Astrocyte (in vitro differentiated cells and primary cell): Measurements from ENCODE around the gene PRKCH.

Experiments used
- EZH2 ChIP-seq: IDR thresholded peaks from 2 replicates; pipeline ENCODE4 v1.6.1; 2012; ENCODE audit warnings: mild to moderate bottlenecking, low read length, inconsistent platforms; ENCODE audit not compliant: insufficient read depth
- TF ChIP-seq, protein P1 (sequence below): IDR thresholded peaks from 2 replicates; pipeline ENCODE4 v1.5.1; 2011; ENCODE audit warnings: low read depth, mild to moderate bottlenecking, inconsistent platforms, low read length, moderate library complexity; ENCODE audit not compliant: insufficient read depth

DNA sequence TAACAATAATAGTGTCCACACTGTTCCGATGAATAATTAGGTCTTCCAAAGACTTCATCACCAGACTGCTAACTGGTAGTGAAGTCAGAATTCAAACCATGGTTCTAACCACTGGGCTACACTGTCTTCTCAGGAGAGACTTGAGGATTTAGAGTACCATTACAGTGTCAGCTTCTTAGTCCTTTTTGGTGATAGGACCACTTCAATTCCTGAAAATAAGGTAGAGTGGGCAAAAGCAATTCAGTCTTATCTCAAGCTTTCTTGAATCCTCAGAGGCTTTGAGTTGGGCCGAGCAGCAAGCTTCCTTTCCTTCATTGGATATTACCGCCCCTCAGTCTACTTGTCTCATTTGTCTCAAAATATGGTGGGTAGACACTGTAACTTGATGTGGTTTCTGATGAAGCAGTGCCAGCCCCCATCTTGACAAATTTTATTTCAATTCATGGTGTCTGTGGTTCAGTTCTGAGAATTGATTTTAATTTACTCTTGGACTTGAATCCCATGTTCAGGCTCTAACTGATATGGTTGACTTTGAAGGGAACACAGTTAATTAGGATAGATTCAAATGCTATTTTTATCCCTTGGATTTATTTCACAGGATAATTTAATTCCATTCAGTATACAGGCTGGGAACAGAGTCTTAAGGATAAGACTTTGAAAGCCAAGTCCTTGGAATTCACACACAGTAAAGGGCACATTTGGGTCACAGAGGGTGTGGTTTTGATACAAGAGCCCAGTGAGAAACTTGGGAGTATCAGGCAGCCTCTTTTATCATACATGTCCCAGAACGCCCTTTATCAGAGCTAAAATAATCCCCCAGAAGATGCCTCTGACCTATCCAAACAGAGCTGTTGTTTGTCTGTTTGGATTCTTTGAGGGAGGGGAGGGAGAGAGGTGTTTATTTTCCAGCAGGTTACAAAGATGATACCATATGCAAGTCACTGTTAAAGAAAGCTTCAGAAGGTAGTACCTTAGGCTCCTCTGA is 167.3 kb downstream of the PRKCH start:
- TF ChIP-seq, protein P1, sequence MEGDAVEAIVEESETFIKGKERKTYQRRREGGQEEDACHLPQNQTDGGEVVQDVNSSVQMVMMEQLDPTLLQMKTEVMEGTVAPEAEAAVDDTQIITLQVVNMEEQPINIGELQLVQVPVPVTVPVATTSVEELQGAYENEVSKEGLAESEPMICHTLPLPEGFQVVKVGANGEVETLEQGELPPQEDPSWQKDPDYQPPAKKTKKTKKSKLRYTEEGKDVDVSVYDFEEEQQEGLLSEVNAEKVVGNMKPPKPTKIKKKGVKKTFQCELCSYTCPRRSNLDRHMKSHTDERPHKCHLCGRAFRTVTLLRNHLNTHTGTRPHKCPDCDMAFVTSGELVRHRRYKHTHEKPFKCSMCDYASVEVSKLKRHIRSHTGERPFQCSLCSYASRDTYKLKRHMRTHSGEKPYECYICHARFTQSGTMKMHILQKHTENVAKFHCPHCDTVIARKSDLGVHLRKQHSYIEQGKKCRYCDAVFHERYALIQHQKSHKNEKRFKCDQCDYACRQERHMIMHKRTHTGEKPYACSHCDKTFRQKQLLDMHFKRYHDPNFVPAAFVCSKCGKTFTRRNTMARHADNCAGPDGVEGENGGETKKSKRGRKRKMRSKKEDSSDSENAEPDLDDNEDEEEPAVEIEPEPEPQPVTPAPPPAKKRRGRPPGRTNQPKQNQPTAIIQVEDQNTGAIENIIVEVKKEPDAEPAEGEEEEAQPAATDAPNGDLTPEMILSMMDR, result no peak
- no peak for TF ChIP-seq EZH2
